ENCODE measurements around the gene KRTAP5-1. TPM values are rescaled to one million over a fixed set of nuclear protein-coding genes. Genes with fewer than 3 reads are reported as not detected.

KRTAP5-1 gene
- total RNA-seq, 1 donor from 2014 or later: not detected

DNA sequence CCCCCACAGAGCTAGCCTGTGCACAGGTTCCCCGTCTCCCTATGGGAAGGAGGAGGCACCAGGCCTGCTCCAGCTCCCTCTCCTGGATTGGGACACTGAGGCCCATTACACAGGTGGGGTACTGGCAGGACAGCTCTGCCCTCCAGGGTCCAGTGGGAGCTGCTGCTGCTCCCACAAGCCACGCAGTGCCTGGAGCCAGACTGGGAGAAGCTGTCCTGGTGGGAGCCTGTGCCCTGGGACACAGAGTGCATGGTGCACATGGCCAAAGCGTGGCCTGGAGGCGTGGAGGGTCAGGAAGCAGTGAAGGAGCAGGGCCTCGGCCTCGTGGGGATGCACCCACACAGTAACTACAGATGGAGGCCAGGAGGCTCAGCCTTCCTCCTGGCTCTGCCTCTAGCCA, 40.5 kb downstream of the KRTAP5-1 start:
- no peak overlapping the region for H3K4me3 ChIP-seq (ENCODE audit: low read depth, low read length)
- TF ChIP-seq CTCF (conservative IDR thresholded peaks at IDR 0.05; ENCODE audit: low read depth, low read length): no peak
- DNase-seq (ENCODE audit: low read depth): no peak

GRCh38 chr11:1543606-1544263, 41.3 kb downstream of the KRTAP5-1 start:
- no peak for DNase-seq (ENCODE audit: low read depth)
- H3K4me3 ChIP-seq (ENCODE audit: low read depth, low read length): no peak overlapping the region
- TF ChIP-seq CTCF (conservative IDR thresholded peaks at IDR 0.05; ENCODE audit: low read depth, low read length): no peak

- no peak overlapping the region for H3K4me3 ChIP-seq (ENCODE audit: low read depth, low read length)
- TF ChIP-seq CTCF (conservative IDR thresholded peaks at IDR 0.05; ENCODE audit: low read depth, low read length): no peak
- no peak for DNase-seq (ENCODE audit: low read depth)
Observed at GRCh38 chr11:1542267-1542666, 42.8 kb downstream of the KRTAP5-1 start.

- TF ChIP-seq CTCF (conservative IDR thresholded peaks at IDR 0.05; ENCODE audit: low read depth, low read length): no peak
- DNase-seq (ENCODE audit: low read depth): no peak
- H3K4me3 ChIP-seq (ENCODE audit: low read depth, low read length): no peak overlapping the region
Observed at GRCh38 chr11:1541474-1542204, 43.4 kb downstream of the KRTAP5-1 start.

GRCh38 chr11:1540074-1540473, 45.0 kb downstream of the KRTAP5-1 start:
- no peak overlapping the region for H3K4me3 ChIP-seq (ENCODE audit: low read depth, low read length)
- TF ChIP-seq CTCF (conservative IDR thresholded peaks at IDR 0.05; ENCODE audit: low read depth, low read length): no peak
- DNase-seq (ENCODE audit: low read depth): no peak

DNA sequence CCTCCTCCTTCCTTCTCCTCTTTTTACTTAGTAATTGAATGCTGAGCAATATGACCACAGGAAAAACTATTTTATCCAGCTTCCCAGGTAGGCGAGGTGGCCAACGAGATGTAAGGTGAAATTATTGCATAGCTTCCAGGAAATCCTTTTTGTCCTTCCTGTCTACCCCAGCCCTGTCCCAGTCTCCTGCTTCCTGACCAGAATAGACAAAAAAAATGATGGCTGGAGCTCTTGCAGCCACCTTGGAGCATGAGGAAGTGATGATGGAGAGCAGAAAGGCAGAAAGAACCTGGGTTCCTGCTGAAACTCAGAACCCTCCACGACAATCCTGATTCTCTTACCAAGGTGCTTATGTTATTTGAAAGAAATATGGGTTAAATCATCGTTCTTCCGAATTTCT, 46.9 kb downstream of the KRTAP5-1 start:
- H3K4me3 ChIP-seq (ENCODE audit: low read depth, low read length): no peak overlapping the region
- no peak for TF ChIP-seq CTCF (conservative IDR thresholded peaks at IDR 0.05; ENCODE audit: low read depth, low read length)
- no peak for DNase-seq (ENCODE audit: low read depth)

All from epithelial cell of proximal tubule (primary cell).